GM19452 (cell line): ENCODE measurements around the gene OVOL1.

Experiments
- ATAC-seq: cut with Tn5 transposase; IDR thresholded peaks from one replicate; pipeline ENCODE4 v1.9.1; 2021; ENCODE audit not compliant: unreplicated experiment

Gene OVOL1

DNA sequence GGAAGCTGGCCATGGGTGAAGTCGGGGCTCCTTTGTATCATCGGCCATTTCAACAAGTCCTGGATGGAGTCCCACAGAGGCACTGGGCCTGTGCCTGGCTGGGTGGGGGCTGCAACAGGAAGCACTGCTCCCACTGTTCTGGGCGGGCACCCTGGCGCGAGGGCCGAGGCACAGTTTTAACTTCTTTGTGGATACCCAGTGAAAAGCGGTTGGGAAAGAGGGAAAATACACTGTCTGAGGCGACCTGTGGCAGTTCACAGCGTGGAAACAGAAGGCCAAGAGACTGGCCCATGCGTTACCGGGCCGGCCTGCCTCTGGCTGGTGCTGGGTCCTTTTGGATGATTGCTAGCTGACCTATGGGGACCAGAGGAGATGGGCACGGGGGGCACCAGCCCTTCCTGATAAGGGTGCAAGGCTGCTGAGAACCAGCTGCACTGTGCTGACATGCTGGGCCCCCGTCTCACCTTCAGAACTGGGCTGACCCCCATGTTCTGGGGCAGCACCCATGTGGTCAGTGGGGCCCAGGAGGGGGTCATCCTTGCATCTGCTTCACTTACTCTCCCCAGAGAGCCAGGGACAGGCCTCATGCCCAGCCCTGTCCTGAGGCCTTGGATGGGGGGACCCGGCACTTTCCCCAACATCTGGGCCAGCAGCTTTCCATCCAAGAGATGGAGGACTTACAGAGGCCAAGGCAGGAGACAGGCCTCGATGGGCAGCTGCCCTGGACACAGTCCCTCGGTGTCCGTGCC, 4.2 kb downstream of the OVOL1 start:
- no peak for ATAC-seq

DNA sequence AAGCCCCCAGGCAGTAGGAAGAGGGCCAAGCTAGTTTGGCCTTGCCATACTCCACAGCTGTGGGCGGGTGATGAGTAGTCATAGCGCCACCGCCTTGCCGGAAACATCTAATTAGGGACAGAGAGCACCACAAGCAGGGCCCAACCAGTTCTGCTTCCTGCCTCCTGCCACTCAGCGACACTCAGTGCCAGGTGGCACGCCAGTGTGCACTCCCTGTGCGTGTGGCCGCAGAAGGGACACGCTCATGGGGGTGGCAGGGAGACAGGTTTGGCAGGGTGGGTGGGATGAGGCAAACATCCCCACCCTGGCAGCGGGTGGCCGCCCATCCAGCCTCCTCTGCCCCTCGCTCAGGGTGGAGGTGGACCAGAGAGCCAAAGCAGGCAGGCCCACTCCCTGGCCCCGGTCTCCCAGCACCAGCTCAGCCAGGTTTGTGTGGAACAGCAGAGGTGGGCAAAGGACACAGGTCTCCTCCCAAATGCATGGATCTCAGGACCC, 4.9 kb downstream of the OVOL1 start:
- ATAC-seq: no peak

DNA sequence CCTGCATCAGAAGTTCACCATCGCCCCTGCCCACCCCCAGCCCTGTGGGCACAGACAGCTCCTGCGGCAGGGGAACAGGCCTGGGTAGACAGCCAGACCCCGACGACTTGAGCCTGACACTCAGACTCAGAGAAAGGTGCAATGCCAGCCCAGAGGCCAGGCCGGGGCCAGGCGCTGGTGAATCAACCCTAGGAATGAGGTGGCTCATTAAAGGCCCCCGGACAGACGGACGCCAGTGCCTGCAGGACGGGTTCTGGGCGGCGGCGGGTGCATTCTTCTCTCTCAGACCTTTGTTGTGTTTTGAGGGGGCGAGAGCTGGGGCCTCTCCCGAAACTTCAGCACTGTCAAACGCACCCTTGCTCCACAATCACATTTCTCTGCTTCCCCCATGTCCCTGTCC, 5.6 kb downstream of the OVOL1 start:
- ATAC-seq: no peak

DNA sequence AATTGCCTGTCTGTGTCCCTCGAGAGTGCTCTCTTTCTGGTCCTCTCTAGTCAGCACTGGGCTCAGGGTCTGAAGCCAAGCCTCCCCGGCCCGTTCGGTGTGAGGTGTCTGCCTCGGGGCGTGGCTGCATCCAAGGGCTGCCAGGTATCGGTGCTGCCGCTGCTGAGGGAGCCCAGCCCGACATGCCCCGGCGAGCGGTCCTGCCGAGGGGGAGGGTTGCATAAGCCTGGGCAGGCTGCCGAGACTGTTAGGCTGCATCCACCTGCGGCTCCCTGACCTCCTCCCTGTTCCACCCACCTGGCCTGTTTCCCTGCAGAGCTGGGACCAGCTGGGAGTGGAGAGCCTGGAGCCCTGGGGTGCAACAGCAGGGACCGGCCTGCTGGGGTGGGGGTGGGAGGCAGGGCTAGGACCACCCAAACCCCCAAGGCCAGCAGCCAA, 6.3 kb downstream of the OVOL1 start:
- ATAC-seq: no peak

DNA sequence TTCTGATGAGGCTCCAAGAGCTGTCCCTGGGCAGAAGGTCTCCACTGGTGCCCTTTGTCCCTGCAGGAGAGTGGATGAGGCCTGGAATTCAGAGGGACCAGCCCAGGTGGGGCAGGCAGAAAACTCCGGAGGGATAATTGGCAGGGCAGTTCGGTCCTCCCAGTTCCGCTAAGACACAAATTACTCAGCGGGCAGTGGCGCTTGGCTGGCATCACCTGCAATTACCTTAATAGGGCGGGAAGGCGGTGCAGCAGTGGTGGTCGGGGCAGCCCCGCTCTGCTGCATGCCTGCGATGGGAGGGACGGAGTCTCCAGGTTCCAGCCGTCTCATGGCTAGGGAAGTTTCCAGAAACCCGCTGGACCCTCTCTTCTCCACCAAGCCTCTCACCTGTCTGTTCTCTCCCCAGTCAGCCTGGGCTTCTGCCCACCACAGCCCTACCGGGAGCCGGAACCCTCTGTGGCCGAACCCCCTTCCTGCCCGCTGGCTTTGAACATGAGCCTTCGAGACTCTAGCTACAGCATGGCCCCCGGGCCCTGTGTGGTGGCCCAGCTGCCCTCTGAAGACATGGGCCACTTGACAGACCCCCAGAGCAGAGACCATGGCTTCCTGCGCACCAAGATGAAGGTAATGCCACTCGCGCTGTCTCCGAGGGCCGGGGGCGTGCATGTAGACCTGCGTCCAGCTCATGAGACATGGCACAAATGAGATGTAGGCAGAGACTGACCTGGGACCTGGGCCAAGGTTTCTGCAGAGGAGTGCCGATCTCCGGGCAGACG, 7.0 kb downstream of the OVOL1 start:
- ATAC-seq: no peak

DNA sequence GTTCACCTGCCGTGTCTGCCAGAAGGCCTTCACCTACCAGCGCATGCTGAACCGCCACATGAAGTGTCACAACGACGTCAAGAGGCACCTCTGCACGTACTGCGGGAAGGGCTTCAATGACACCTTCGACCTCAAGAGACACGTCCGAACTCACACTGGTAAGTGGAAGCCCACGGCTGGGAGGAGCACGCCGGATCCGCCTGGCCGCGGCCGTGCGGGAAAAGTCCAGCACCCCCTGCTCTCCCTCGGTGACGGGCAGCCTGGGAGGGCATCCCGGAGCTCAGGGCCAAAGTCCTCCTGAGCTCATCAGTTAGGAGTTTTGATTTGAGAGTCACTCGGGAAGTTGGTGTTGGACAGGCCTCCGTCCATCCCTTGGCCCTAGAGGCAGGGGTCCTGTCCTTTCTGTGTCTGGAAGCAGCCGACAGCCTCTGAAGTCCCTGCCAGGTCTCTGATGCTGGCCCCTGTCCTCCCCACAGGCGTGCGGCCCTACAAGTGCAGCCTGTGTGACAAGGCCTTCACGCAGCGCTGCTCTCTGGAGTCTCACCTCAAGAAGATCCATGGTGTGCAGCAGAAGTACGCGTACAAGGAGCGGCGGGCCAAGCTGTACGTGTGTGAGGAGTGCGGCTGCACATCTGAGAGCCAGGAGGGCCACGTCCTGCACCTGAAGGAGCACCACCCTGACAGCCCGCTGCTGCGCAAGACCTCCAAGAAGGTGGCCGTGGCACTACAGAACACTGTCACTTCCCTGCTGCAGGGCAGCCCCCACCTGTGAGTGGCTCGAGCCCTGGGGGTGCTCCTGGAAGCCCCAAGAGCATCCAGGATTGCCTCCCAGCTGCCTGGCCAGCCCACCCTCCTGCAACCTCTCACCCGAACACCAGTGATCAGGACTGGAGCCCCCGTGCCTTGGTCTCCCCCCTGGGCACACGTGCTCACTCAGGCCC, 8.0 kb downstream of the OVOL1 start:
- no peak for ATAC-seq

DNA sequence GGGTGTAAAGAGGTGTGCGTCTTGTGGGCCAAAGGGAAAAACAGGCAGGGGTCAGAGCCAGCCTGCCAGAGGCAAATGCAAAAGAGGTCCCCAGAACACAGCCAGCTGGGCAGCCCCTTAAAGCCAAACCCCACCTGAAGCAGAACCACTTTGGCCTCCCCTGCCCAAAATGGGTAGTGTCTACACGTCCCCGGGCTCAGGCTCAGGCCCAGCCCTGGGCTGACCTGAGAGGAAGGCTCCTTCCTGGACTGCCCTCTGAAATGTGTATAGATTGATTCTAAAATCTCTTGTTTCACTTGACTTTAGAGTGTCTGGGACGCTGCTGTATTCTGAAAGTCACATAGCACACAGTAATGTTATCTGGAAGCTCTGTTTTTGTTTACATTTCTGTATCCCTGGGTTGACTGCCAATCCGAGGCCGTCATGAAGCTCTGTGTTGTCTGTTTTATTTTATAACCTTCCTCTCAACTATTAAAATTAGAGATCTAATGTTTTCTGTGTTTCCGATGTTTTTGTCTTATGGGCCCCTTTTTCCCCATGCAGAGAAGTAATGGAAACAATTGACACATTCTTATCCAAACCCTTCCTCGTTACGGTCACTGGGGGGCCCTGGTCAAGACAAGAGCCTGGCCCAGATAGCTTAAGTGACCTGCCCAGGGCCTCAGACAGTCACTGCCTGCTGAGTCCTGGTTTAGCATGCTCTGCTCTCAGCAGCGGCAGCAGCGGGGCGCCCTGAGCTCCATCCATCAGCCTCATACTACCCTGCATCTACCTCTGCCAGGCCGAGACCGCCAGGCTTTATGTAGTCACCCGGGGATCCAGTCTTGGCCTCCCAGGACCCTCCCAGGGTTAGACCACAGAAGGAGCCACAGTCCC, 10.1 kb downstream of the OVOL1 start:
- ATAC-seq: no peak

DNA sequence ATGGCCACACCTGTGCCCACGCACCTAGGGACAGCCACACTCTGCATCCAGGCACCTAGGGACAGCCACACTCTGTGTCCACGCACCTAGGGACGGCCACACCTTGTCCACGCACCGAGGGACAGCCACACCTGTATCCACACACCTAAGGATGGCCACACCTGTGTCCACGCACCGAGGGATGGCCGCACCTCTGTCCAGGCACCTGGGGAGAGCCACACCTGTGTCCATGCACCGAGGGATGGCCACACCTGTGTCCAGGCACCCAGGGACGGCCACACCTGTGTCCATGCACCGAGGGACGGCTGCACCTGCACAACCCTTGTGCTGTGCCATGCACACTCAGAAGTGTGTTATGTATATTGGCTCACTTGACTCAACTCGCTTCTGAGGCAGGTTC, 10.8 kb downstream of the OVOL1 start:
- no peak for ATAC-seq

DNA sequence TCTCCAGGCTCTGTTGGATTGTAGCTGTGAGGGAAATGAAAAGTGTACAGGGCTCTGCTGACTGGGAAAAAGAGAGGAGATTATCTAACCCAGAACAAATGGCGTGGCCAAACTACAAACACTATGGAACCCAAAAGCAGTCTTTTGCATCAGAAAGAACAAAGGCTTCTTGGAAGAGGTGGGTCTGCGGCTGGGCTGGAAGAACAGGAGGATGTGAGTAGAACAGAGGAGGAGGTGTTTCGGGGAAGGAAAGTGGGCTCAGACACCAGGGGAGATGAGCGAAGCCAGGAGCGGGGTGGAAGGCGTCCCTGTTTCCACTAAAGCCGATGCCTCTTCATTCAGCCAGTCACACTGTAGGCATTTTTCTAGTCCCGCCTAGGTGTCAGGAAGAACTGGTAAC, 12.0 kb downstream of the OVOL1 start:
- ATAC-seq: no peak

DNA sequence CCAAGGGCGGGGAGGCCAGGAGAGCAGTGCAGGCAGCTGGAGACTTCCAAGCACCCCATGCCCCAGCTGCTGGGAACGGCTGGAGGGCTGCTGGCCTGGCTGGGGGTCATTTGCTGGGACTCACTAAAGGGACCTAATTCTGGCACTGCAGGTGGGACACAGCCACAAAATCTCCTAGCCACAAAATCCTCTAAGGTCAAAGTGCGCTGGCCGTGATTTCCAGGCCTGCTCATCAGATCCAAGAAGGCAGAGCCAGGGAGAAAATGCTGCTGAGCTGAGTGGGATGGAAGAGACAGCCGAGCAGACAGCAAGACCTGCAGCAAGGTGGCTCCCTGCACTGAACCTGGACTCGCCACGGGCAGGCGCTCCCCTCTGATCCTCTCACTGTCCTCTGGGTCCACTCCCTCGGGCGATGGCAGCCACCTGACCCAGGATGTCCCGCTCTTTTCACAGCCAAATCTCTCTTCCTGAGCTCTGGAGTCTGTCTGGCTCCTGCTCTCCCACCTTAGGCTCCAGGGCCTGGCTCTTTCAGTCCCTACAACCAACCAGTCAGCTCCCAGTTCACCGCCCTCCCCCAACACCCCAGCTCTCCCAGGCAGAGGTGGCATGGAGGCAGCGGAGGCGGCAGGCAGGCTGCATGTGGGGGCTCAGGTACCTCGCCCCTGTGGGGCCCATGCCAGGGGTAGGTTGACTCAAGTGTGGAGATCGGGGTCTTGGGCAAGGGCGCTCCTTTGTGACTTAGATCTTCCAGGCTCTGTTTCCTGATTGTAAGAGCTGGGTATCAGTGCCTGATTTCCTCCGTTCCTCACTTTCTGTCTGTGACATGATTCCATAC, 14.5 kb downstream of the OVOL1 start:
- ATAC-seq: no peak

DNA sequence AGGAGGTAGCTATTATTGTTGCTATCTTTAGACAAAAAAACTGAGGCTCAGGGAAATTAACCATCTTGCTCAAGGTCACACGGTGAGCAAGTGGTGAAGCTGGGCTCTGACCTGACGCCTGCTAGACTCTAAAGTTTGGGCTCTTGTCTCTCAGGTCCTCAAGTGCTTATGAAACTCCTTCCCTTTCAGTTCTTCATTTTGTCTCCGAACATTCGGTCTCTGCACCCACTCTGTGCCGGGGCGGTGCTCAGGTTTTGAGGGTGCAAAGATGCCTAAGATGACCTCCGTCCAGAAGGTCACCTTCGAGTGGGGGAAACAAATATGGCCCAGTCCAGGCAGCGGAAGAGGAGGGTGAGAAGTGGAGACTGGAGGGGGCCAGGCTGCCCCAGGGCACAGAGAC, 16.0 kb downstream of the OVOL1 start:
- ATAC-seq: no peak

DNA sequence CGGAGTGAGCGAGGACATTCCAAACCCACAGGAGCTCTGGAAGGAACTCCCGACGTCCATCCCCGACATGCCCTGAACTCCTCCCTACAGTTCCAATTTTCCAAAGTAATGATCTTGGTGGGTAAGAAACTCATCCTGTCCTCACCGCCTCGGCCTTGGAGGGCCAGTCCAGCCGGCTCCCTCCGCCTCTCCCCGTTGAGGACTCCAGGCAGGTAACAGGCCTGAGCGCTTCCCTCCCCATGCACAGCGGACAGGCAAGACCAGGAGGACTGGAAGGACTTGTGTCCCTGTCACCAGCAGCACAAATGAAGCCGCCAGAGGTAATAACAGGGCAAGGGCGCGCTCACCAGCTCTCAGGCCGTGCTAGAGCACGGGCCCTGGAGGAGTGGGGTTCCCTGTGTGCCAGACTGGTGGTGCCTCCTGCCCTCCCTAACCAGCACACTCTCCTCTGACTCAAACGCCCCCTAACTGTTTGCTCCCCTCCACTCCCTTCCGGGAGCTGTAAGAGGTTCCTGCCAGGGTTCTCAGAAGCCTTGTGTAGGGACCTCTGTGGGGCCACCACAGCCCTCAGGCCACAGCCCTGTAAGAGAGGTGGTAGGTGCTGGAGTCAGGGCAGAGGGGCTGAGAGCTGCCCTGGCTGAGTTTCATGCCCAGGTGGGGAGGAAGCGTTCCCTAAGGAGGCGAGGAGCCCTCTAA, 17.1 kb downstream of the OVOL1 start:
- ATAC-seq: no peak

DNA sequence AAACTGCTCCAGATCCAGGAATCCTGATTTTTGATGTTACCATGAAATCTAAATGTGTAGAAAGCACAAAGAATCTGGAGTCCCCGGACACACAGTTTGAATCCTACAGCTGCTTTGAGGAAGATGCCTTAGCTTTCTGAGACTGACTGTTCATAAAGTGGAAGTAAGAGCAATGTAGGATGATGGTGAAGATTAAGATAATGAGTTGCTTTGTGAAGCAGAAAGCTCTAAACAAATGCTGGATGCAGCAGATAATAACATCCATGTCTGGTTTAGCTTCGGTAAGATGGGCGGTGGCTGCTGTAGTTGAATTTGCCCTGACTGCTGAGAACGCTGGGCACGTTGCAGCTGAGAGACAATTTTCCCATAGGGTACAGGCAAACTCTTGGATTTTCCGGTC, 20.1 kb downstream of the OVOL1 start:
- no peak for ATAC-seq

DNA sequence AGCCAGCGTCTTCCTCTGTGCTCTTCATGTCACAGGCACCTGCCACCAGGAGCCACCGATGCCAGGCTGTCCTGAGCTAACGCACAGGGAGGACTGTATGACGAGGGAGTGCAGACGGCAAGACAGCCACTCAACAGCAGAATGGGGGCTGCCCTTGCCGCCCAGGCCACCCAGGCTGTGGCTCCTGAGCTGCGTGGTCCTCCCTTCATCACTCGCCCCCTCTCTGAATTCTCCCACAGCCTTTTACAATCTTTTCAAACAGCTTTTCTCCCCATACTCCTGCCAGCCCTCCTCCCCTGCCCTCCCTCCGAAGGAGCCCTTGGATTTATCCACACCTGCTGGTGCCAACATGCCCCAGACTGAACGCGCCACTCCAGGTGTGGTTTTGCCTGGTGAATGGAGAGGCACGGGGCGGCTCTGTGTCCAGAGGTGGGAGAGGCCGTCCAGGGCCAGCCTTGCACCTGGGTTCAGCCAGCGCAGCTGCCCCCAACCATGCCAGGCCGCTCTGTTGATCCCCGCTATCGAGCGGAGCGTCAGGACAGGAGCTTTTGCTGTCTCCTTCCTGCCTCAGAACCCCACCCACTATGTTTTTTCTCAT, 22.0 kb downstream of the OVOL1 start:
- no peak for ATAC-seq

DNA sequence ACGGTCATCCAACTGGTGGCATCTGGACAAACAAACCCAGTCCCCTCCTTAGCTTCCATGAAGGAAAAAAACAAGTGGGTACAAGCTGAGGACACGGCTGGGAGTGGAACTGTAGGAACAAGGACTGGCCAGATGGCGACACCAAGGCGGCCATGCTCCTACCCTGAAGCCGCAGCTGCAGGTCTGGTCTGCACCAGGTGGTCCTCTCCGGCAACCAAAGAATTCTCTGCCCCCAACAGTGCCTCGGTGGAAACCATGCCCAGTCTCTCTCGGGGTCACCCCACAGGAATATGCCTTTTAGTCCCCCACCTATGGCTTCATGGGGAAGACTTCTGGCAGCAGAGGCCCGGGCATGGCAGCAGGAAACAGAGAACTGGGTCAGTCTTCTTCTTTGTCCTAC, 22.6 kb downstream of the OVOL1 start:
- ATAC-seq: no peak

DNA sequence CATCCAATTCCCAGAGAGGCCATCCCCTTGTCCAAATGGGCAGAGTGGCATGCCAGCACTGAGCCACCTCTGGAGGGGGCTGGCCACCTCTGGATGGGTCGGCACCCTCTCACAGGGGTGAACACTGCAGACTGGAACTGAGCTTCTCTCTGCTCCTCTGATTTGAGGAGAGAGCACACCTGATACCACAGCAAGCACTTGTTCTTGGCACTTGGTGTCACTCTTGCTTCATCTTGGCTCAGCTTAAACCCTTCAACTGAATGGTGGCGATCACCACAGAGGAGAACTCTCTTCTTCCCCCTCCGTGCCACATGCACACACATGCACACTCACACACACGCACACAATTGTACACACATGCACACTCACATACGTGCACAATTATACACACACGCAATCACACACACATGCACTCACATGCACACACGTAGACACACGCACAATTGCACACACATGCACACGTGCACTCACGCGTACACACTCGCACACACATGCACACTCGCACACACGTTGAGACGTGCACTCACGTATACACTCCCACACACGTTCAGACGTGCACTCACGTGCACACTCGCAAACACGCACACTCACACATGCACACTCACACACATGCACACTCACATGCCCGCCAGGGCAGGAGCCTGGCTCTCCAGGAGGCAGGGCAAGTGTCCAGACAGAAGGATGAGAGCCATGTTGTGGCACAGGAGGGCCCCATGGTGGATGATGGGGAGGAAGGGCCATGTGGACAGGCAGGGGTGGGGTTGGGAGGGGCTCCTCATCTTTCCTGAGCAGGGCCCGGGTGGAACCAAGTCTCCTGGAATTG, 23.4 kb downstream of the OVOL1 start:
- no peak for ATAC-seq

DNA sequence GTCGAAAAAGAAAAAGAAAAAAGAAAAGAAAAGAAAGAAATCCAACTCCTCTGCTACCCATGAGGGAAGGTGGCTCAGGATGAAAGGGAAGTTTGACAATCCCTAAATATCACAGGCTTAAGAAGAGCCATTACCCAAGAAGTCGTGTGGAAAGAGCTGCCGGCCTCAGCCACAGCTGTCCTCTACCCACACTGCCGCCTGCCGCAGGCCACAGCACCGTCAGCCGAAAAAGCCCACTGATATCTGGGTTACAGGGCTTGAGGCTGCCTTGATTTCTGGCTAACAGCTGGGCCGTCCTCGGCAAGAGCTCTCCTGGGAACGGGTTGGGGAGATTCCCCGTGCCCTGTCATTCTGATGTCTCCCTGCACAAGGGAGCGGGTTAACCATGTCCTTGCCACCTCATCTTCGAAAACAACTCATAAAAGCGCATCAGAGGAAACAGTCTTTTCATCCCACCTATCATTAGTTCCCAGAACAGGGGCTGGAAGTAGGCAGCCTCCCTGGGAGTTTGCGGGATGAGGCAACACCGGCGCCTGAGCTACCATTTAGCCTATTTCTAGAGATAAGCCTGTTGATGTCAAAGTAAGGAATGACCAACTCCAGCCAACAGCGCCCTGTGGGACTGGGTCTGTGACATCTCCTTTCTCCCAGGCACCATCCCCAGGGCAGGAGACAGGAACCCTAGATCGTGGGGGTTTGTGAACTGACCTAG, 25.1 kb downstream of the OVOL1 start:
- no peak for ATAC-seq
